Hepatocyte (in vitro differentiated cells): ENCODE measurements around the gene BACH1.

Experiments used
- CTCF ChIP-seq: fragments of 200-600 bp; sonication (generic); IDR thresholded peaks from 2 replicates; pipeline ENCODE4 v1.5.1; 2016; ENCODE audit warnings: antibody characterized with exemption, mild to moderate bottlenecking; ENCODE audit not compliant: poor library complexity
- EZH2 ChIP-seq: fragments of 200-600 bp; sonication (generic); IDR thresholded peaks from 2 replicates; pipeline ENCODE4 v1.6.1; 2016; ENCODE audit warnings: antibody characterized with exemption, mild to moderate bottlenecking, borderline replicate concordance

GRCh38 chr21:29329406-29329805 lies 30.7 kb downstream of the BACH1 start:
- TF ChIP-seq CTCF, result no peak
- TF ChIP-seq EZH2, result no peak
